HG02938 (cell line): Measurements from ENCODE around the gene ACTG1.

Experiments
- ATAC-seq: cut with Tn5 transposase; IDR thresholded peaks from one replicate; pipeline ENCODE4 v1.9.1; 2021; ENCODE audit warnings: mild to moderate bottlenecking, moderate library complexity; ENCODE audit not compliant: unreplicated experiment

The ACTG1 gene

GRCh38 chr17:81518113-81518784, 5.7 kb upstream of the ACTG1 start:
- ATAC-seq, result no peak

GRCh38 chr17:81517339-81518112, 4.9 kb upstream of the ACTG1 start:
- peak; percentile 31 for ATAC-seq

GRCh38 chr17:81517009-81517338, 4.4 kb upstream of the ACTG1 start:
- ATAC-seq, result no peak

- ATAC-seq, result no peak
These were observed 3.8 kb upstream of the ACTG1 start for GRCh38 chr17:81516439-81516838.

- ATAC-seq, result no peak
These were observed 3.0 kb upstream of the ACTG1 start for GRCh38 chr17:81515530-81516041.

- ATAC-seq, result no peak
These were observed 2.3 kb upstream of the ACTG1 start for GRCh38 chr17:81514739-81515529.

- ATAC-seq, result no peak
These were observed 1.8 kb upstream of the ACTG1 start for GRCh38 chr17:81514489-81514738.

GRCh38 chr17:81513753-81514488, 1.3 kb upstream of the ACTG1 start:
- ATAC-seq, result no peak

GRCh38 chr17:81513372-81513752, 763 bp upstream of the ACTG1 start:
- ATAC-seq, result no peak

- ATAC-seq, result peak; percentile 1
These were observed 616 bp downstream of the ACTG1 start for GRCh38 chr17:81511804-81512561.

GRCh38 chr17:81511554-81511803, 1.1 kb downstream of the ACTG1 start:
- no peak for ATAC-seq

- ATAC-seq, result no peak
These were observed 1.6 kb downstream of the ACTG1 start for GRCh38 chr17:81510785-81511553.

- ATAC-seq, result no peak
These were observed 2.4 kb downstream of the ACTG1 start for GRCh38 chr17:81509972-81510784.

- ATAC-seq, result no peak
These were observed 3.2 kb downstream of the ACTG1 start for GRCh38 chr17:81509207-81509971.

GRCh38 chr17:81508639-81509206, 3.9 kb downstream of the ACTG1 start:
- no peak for ATAC-seq

GRCh38 chr17:81503619-81504018, 9.0 kb downstream of the ACTG1 start:
- no peak for ATAC-seq

- no peak for ATAC-seq
These were observed 10.1 kb downstream of the ACTG1 start for GRCh38 chr17:81502471-81503017.

GRCh38 chr17:81500047-81500446, 12.6 kb downstream of the ACTG1 start:
- no peak for ATAC-seq
